WTC11 (cell line): ENCODE measurements around the gene WNT6.

ENCODE experiments used
- CBFB ChIP-seq: sonication (generic); formaldehyde crosslinking; IDR thresholded peaks from 2 replicates; pipeline ENCODE4 v1.8.1; 2022; ENCODE audit warnings: mild to moderate bottlenecking, low read depth, missing genetic modification reagents
- CREM ChIP-seq: sonication (generic); formaldehyde crosslinking; IDR thresholded peaks from 2 replicates; pipeline ENCODE4 v1.8.1; 2022; ENCODE audit warnings: mild to moderate bottlenecking, missing genetic modification reagents, moderate library complexity
- FOXK1 ChIP-seq: sonication (generic); formaldehyde crosslinking; IDR thresholded peaks from 2 replicates; pipeline ENCODE4 v1.8.0; 2022; ENCODE audit warnings: mild to moderate bottlenecking, moderate library complexity, missing genetic modification reagents
- TCF7 ChIP-seq: sonication (generic); formaldehyde crosslinking; IDR thresholded peaks from 2 replicates; pipeline ENCODE4 v1.8.0; 2022; ENCODE audit warnings: mild to moderate bottlenecking, low read depth, missing genetic modification reagents, moderate library complexity
- ZNF121 ChIP-seq: sonication (generic); formaldehyde crosslinking; IDR thresholded peaks from 2 replicates; pipeline ENCODE4 v1.8.0; 2023; ENCODE audit warnings: missing genetic modification reagents
- TF ChIP-seq, protein P1 (sequence below): sonication (generic); formaldehyde crosslinking; IDR thresholded peaks from 2 replicates; pipeline ENCODE4 v1.8.0; 2022; ENCODE audit warnings: mild to moderate bottlenecking, missing genetic modification reagents
- TF ChIP-seq, protein P2 (sequence below): fragments of 200-600 bp; IDR thresholded peaks from 2 replicates; pipeline ENCODE4 v1.8.0; 2022; ENCODE audit warnings: antibody characterized with exemption
- TF ChIP-seq, protein P3 (sequence below): sonication (generic); formaldehyde crosslinking; IDR thresholded peaks from 2 replicates; pipeline ENCODE4 v1.8.1; 2022; ENCODE audit warnings: low read depth, mild to moderate bottlenecking, moderate library complexity, missing genetic modification reagents, borderline replicate concordance

DNA sequence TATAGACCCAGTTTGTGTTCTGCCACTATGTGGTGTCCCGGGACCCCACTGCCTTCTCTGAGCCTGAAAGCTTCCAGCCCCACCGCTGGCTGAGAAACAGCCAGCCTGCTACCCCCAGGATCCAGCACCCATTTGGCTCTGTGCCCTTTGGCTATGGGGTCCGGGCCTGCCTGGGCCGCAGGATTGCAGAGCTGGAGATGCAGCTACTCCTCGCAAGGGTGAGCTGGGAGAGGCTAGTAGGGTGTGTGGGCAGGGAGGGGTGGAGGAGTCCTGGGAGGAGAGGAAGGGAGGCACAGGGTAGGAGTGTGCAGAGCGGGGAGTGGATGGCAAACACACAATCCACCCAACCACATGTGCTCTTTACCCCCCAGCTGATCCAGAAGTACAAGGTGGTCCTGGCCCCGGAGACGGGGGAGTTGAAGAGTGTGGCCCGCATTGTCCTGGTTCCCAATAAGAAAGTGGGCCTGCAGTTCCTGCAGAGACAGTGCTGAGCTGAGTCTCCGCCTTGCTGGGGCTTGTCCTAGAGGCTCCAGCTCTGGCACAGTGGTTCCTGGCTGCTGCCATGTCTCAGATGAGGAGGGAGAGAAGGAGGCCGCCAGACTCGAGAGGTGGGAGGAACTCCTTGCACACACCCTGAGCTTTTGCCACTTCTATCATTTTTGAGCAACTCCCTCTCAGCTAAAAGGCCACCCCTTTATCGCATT lies 44.9 kb upstream of the WNT6 start:
- TF ChIP-seq CREM (CRISPR knock-in tag) (no peak), ZNF121 (no peak), FOXK1 (CRISPR knock-in tag) (no peak), CBFB (CRISPR knock-in tag) (no peak), TCF7 (no peak)
- TF ChIP-seq, protein P1, sequence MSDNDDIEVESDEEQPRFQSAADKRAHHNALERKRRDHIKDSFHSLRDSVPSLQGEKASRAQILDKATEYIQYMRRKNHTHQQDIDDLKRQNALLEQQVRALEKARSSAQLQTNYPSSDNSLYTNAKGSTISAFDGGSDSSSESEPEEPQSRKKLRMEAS = no peak
- TF ChIP-seq, protein P2, sequence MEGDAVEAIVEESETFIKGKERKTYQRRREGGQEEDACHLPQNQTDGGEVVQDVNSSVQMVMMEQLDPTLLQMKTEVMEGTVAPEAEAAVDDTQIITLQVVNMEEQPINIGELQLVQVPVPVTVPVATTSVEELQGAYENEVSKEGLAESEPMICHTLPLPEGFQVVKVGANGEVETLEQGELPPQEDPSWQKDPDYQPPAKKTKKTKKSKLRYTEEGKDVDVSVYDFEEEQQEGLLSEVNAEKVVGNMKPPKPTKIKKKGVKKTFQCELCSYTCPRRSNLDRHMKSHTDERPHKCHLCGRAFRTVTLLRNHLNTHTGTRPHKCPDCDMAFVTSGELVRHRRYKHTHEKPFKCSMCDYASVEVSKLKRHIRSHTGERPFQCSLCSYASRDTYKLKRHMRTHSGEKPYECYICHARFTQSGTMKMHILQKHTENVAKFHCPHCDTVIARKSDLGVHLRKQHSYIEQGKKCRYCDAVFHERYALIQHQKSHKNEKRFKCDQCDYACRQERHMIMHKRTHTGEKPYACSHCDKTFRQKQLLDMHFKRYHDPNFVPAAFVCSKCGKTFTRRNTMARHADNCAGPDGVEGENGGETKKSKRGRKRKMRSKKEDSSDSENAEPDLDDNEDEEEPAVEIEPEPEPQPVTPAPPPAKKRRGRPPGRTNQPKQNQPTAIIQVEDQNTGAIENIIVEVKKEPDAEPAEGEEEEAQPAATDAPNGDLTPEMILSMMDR = no peak
- TF ChIP-seq, protein P3, sequence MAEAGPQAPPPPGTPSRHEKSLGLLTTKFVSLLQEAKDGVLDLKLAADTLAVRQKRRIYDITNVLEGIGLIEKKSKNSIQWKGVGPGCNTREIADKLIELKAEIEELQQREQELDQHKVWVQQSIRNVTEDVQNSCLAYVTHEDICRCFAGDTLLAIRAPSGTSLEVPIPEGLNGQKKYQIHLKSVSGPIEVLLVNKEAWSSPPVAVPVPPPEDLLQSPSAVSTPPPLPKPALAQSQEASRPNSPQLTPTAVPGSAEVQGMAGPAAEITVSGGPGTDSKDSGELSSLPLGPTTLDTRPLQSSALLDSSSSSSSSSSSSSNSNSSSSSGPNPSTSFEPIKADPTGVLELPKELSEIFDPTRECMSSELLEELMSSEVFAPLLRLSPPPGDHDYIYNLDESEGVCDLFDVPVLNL (CRISPR knock-in tag) = no peak
